ENCODE data around the gene KLHL21.

- TF ChIP-seq SUZ12 (IDR thresholded peaks at IDR 0.05) (no peak; the same call in 1 of the 2 replicates), FOXM1 (IDR thresholded peaks at IDR 0.05; ENCODE audit: borderline replicate concordance) (no peak), ELF4 (IDR thresholded peaks at IDR 0.05) (no peak), NFRKB (IDR thresholded peaks at IDR 0.05) (no peak), ZNF384 (IDR thresholded peaks at IDR 0.05) (no peak), SP1 (IDR thresholded peaks at IDR 0.05) (no peak), BHLHE40 (IDR thresholded peaks at IDR 0.05; ENCODE audit: borderline replicate concordance) (no peak), FOXA1 (IDR thresholded peaks at IDR 0.05) (no peak), FOXK2 (IDR thresholded peaks at IDR 0.05) (no peak), L3MBTL2 (conservative IDR thresholded peaks at IDR 0.05) (no peak), CTBP1 (IDR thresholded peaks at IDR 0.05; ENCODE audit: borderline replicate concordance) (no peak)
Measured at GRCh38 chr1:6613361-6614018, 10.8 kb upstream of the KLHL21 start, which contains the start of gene PHF13.

Data from HEK293T (cell line).